ENCODE data around the gene NEIL3. TPM values are rescaled to one million over a fixed set of nuclear protein-coding genes. Genes with fewer than 3 reads are reported as not detected.
A peak's percentile ranks its signal among the peaks of the same experiment; 100 is the strongest.

NEIL3 gene
- total RNA-seq (2022) (8.7 and 10.6 TPM in 2 replicates), Bru-seq, nascent RNA (percentile 76 among the genes with signal in this experiment), BruChase-seq, experiment 1, labeled RNA remaining after a 6-hour chase (percentile 52 among the genes with signal in this experiment), BruChase-seq, experiment 2, labeled RNA remaining after a 2-hour chase (percentile 69 among the genes with signal in this experiment)
- long read RNA-seq, partial matches to known transcripts: 1 of 6 reads
- long read RNA-seq, other reads (novel, unspliced or antisense): 1 of 6 reads

GRCh38 chr4:177309522-177310371 is at the start of gene NEIL3:
NEIL3 (plus strand) TSS chr4:177309874; CDS start chr4:177309954, 80 bp downstream.
- intact Hi-C loops (cut with micrococcal nuclease; ENCODE audit: unreplicated experiment): loop anchor here (10.0 kb wide), 1 partner anchor 515 kb away; the partner anchor contains the start of gene VEGFC
- peak; percentile 81 for DNase-seq
- TSS peak; percentile 51 for BruUV-seq (replicated peaks)
- H3K27me3 Mint-ChIP-seq (ENCODE audit: unreplicated experiment): no peaks in the 10 kb centered on the region
- no peak for TF ChIP-seq CTCF (IDR thresholded peaks at IDR 0.05; ENCODE audit: unreplicated experiment)
- H3K9me3 Mint-ChIP-seq (ENCODE audit: low read depth, unreplicated experiment): no peaks in the 10 kb centered on the region
- CTCF ChIA-PET: interaction anchor here (1.0 to 1.4 kb wide), 3 partner anchors 10 to 20 kb away, joined by 3 to 5 read pairs (median 3); no protein-coding TSS in a partner anchor
- peak within 1 kb of the TSS; percentile 46 for H3K27ac Mint-ChIP-seq (ENCODE audit: unreplicated experiment)
- H3K36me3 Mint-ChIP-seq (ENCODE audit: insufficient read depth, unreplicated experiment): peaks cover 12% of the 10 kb centered on the region
- H3K4me3 Mint-ChIP-seq (ENCODE audit: low read depth, unreplicated experiment): peak within 1 kb of the TSS; percentile 99
- peaks cover 8% of the 10 kb centered on the region for H3K4me1 Mint-ChIP-seq (ENCODE audit: low read depth, unreplicated experiment)

GRCh38 chr4:177263818-177264217 is 45.9 kb upstream of the NEIL3 start:
- DNase-seq: no peak
- no peaks in the 10 kb centered on the region for H3K4me1 Mint-ChIP-seq (ENCODE audit: low read depth, unreplicated experiment)
- no peak overlapping the region for H3K4me3 Mint-ChIP-seq (ENCODE audit: low read depth, unreplicated experiment)
- no peaks in the 10 kb centered on the region for H3K36me3 Mint-ChIP-seq (ENCODE audit: insufficient read depth, unreplicated experiment)
- intact Hi-C loops (cut with micrococcal nuclease; ENCODE audit: unreplicated experiment): no loop called here
- no peak overlapping the region for H3K27ac Mint-ChIP-seq (ENCODE audit: unreplicated experiment)
- BruUV-seq (replicated peaks): no TSS peak
- CTCF ChIA-PET: no interaction called here
- TF ChIP-seq CTCF (IDR thresholded peaks at IDR 0.05; ENCODE audit: unreplicated experiment): no peak
- H3K9me3 Mint-ChIP-seq (ENCODE audit: low read depth, unreplicated experiment): no peaks in the 10 kb centered on the region
- H3K27me3 Mint-ChIP-seq (ENCODE audit: unreplicated experiment): no peaks in the 10 kb centered on the region

- CTCF ChIA-PET: no interaction called here
- intact Hi-C loops (cut with micrococcal nuclease; ENCODE audit: unreplicated experiment): no loop called here
- BruUV-seq (replicated peaks): no TSS peak
- Mint-ChIP-seq H3K9me3 (ENCODE audit: low read depth, unreplicated experiment) (no peaks in the 10 kb centered on the region), H3K4me3 (ENCODE audit: low read depth, unreplicated experiment) (no peak overlapping the region), H3K27me3 (ENCODE audit: unreplicated experiment) (no peaks in the 10 kb centered on the region), H3K36me3 (ENCODE audit: insufficient read depth, unreplicated experiment) (no peaks in the 10 kb centered on the region), H3K4me1 (ENCODE audit: low read depth, unreplicated experiment) (no peaks in the 10 kb centered on the region), H3K27ac (ENCODE audit: unreplicated experiment) (no peak overlapping the region)
- TF ChIP-seq CTCF (IDR thresholded peaks at IDR 0.05; ENCODE audit: unreplicated experiment): no peak
- DNase-seq: no peak
Observed at GRCh38 chr4:177264788-177265422, 44.8 kb upstream of the NEIL3 start.

DNA sequence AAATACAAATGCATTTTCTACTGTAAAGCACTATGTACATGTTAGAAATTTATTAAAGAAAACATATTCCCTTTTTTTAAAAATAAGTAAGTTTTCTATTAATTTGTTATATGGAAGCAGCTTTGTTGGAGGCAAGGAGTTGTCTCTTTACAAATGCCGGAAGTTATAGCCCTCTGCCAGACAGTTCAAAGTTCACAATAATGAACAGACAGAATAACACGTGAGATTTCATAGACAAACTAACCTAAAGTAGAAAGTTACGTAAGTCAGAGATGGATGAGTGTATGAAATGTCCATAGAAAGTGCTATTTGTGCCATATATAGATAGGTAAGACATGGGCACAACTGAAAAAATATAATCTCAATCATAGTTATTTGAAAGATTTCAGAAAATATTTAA is 43.9 kb upstream of the NEIL3 start:
- Mint-ChIP-seq H3K9me3 (ENCODE audit: low read depth, unreplicated experiment) (no peaks in the 10 kb centered on the region), H3K36me3 (ENCODE audit: insufficient read depth, unreplicated experiment) (no peaks in the 10 kb centered on the region), H3K27me3 (ENCODE audit: unreplicated experiment) (no peaks in the 10 kb centered on the region), H3K27ac (ENCODE audit: unreplicated experiment) (no peak overlapping the region), H3K4me3 (ENCODE audit: low read depth, unreplicated experiment) (no peak overlapping the region), H3K4me1 (ENCODE audit: low read depth, unreplicated experiment) (no peaks in the 10 kb centered on the region)
- CTCF ChIA-PET: no interaction called here
- DNase-seq: no peak
- BruUV-seq (replicated peaks): no TSS peak
- TF ChIP-seq CTCF (IDR thresholded peaks at IDR 0.05; ENCODE audit: unreplicated experiment): no peak
- intact Hi-C loops (cut with micrococcal nuclease; ENCODE audit: unreplicated experiment): no loop called here

Measured in Calu3 (cell line).